Activated CD4-positive, alpha-beta memory T cell treated with anti-CD3 and anti-CD28 coated beads, Interleukin-2, amount 10 ng/mL, durations not matched to agents 7 days and 5 days (primary cell): ENCODE results near the gene PUS10. TPM values are rescaled to one million over a fixed set of nuclear protein-coding genes. Genes with fewer than 3 reads are reported as not detected.
"Not testable (repeated sequence)": the region's sequence is repeated elsewhere in the genome, so short reads cannot be mapped to it uniquely, and the experiment has no call there.

Source experiments
- CTCF ChIA-PET: fragments of 350-600 bp; sonication (Branson Sonifier 250); formaldehyde crosslinking; loops from one replicate; lab custom pipeline; 2021; ENCODE audit warnings: antibody characterized with exemption, inconsistent platforms; lab: Charles Lee
- POLR2A ChIA-PET: fragments of 350-600 bp; sonication (Branson Sonifier 250); formaldehyde crosslinking; loops from one replicate; lab custom pipeline; 2021; ENCODE audit warnings: antibody characterized with exemption; lab: Charles Lee
- DNase-seq: peaks from one replicate; pipeline ENCODE4 v3.0.0-alpha.2; 2020
- H3K27ac Mint-ChIP-seq: one replicate; pipeline ENCODE4 v1.8.0; 2021; ENCODE audit warnings: mild to moderate bottlenecking, mixed read lengths
- H3K27me3 Mint-ChIP-seq: one replicate; pipeline ENCODE4 v1.8.0; 2021; ENCODE audit warnings: mixed read lengths
- H3K36me3 Mint-ChIP-seq: one replicate; pipeline ENCODE4 v1.8.0; 2021; ENCODE audit warnings: low read depth, mixed read lengths
- H3K4me1 Mint-ChIP-seq: one replicate; pipeline ENCODE4 v1.8.0; 2021; ENCODE audit warnings: mixed read lengths
- H3K4me3 Mint-ChIP-seq: one replicate; pipeline ENCODE4 v1.8.0; 2021; ENCODE audit warnings: mild to moderate bottlenecking, mixed read lengths
- H3K9me3 Mint-ChIP-seq: one replicate; pipeline ENCODE4 v1.8.0; 2021; ENCODE audit warnings: mixed read lengths
- total RNA-seq, 2 experiments: library from RNA; stranded (reverse); gene quantifications; one replicate each; pipeline ENCODE4 v1.2.3, GENCODE V29; 2021

Gene PUS10, protein sequence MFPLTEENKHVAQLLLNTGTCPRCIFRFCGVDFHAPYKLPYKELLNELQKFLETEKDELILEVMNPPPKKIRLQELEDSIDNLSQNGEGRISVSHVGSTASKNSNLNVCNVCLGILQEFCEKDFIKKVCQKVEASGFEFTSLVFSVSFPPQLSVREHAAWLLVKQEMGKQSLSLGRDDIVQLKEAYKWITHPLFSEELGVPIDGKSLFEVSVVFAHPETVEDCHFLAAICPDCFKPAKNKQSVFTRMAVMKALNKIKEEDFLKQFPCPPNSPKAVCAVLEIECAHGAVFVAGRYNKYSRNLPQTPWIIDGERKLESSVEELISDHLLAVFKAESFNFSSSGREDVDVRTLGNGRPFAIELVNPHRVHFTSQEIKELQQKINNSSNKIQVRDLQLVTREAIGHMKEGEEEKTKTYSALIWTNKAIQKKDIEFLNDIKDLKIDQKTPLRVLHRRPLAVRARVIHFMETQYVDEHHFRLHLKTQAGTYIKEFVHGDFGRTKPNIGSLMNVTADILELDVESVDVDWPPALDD
- 1 to 10 TPM; 7.3 to 7.5 TPM for total RNA-seq

DNA sequence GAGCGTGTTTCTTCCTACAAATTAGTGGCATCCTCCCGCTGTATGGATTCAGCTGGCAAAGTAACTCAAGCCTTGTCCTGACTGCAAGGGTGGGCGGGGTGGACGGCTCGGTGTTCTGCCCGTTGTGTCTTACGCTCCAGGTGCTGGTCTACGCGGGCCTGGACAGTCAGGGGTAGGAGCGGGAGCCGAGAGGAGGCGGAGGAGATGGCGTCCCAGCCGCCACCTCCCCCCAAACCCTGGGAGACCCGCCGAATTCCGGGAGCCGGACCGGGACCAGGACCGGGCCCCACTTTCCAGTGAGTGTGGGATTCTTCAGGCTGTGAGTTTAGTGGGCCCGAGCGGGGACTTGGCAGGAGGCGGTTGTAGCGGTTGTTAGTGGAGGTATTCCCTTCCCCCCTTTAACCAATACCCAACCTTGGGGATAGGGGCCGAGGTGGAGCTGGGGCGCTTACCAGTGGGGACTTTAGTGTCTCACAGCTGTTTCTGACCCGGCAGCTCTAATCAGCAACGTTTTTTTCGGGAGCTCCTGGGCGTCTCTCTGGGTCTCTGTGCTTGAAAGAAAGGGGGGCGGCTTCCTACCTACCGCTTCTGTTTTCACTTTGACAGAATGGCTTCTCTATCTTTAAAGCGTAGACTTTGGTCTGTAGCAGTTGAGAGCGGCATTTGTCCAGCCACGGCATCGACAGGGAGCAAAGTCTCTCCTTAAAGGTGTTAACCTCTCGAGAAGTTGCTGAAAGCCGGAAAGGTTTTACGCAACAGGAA lies at the start of gene PUS10, which contains the start of gene PEX13:
PUS10 (minus strand) TSS at position 700 of the 762 bp plus-strand sequence. CDS start 6,365 bp downstream, outside the sequence.
PEX13 (plus strand) TSS at position 165 of the 762 bp plus-strand sequence; CDS start at position 205, 40 bp downstream.
- CTCF ChIA-PET: interaction anchor here (0.9 to 2.3 kb wide), 2 partner anchors 25 to 222 kb away, joined by 3 to 6 read pairs; no protein-coding TSS in a partner anchor
- no peaks in the 10 kb centered on the region for H3K9me3 Mint-ChIP-seq
- H3K4me1 Mint-ChIP-seq: peaks cover 46% of the 10 kb centered on the region
- POLR2A ChIA-PET: interaction anchor here (0.7 to 3.0 kb wide), 10 partner anchors 11 to 521 kb away, joined by 3 to 30 read pairs (median 6); partner anchors contain the start of genes PAPOLG, REL, SANBR and XPO1
- peak; percentile 73 for DNase-seq
- no peaks in the 10 kb centered on the region for H3K27me3 Mint-ChIP-seq
- peak within 1 kb of the TSS; percentile 89 for H3K27ac Mint-ChIP-seq
- peak within 1 kb of the TSS; percentile 96 for H3K4me3 Mint-ChIP-seq
- H3K36me3 Mint-ChIP-seq: peaks cover 24% of the 10 kb centered on the region

DNA sequence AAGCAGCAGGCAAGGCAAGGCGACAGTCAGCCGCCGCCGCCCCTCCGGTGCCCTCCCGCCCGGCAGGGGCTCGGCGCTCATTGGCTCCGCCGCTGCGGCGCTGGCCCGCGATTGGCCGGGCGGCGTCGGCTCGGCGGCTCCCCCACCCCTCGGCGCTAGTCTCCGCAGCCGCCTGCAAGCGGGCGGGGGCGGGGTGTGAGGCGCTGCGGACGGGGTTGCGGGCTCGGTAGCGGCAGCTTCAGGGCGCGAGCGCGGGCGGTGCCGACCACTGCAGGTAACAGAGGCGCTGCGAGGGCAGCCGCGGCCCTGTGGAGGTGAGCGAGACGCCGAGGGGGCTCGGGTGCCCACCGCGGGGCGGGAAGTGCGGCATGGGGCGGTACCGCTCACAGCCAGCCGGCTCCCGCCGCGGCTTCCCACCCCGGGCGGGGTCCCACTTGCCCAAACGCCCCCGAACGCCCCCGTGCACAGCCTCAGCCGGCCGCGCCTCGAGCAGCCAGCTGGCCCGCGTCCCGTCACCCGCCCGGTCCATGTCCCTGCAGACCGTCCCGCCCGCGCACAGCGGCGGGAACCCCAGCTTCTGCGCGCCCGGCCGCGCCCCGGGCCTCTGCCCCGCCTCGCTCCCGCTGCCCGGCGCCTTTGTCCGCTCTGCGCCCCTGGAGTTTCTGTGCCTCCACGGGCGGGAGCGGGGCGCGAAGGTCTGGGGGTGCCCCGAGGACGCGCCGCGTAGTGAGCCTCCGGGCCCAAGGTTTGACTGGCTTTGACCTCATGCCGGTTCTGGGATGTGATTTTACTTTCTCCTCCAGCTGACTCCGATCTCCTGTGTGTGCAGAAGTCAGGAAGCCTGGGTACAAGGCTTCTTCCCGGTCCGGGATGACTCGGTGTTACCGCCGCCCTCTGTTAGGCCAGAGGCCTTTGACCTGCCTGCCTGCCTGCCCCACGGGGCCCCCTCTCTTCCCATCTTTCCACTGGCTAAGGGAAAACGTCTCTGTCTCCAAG lies 48.0 kb upstream of the PUS10 start, which contains the start of gene SANBR:
SANBR (plus strand) TSS at position 158 of the 996 bp plus-strand sequence. CDS start 4,480 bp downstream, outside the sequence.
- H3K27ac Mint-ChIP-seq: peak within 1 kb of the TSS; percentile 77

DNA sequence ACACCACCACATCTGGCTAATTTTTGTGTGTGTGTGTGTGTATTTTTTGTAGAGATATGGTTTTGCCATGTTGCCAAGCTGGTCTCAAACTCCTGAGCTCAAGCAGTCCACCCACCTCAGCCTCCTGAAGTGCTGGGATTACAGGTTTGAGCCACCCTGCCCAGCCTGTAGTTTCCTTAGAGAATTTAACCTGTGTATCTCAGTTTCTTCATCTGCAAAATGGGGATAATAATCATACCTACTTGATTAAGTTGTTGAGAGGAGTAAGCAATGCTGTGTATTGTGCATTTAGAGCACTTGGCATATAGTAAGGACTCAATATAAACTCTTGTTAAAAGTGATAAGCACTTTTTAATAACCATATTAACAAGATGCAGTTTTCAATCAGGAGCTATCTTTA lies 41.3 kb upstream of the PUS10 start:
- peaks cover 1% of the 10 kb centered on the region for H3K4me1 Mint-ChIP-seq
- DNase-seq: no peak
- no peak overlapping the region for H3K27ac Mint-ChIP-seq
- ChIA-PET POLR2A (interaction anchor here (1.3 kb wide), 1 partner anchor 9 kb away, joined by 3 read pairs; no protein-coding TSS in a partner anchor), CTCF (no interaction called here)
- no peaks in the 10 kb centered on the region for H3K27me3 Mint-ChIP-seq
- peaks cover 16% of the 10 kb centered on the region for H3K36me3 Mint-ChIP-seq
- no peaks in the 10 kb centered on the region for H3K9me3 Mint-ChIP-seq
- no peak overlapping the region for H3K4me3 Mint-ChIP-seq

More for the DNA sequence above, 48.0 kb upstream of the PUS10 start, which contains the start of gene SANBR:
- ChIA-PET CTCF (interaction anchor here (1.2 kb wide), 1 partner anchor 14 kb away, joined by 3 read pairs; no protein-coding TSS in a partner anchor), POLR2A (interaction anchor here (1.0 to 3.8 kb wide), 6 partner anchors 49 to 473 kb away, joined by 3 to 26 read pairs (median 5); partner anchors contain the start of genes PEX13 and XPO1)
- Mint-ChIP-seq H3K36me3 (peaks cover 3% of the 10 kb centered on the region), H3K4me1 (peaks cover 21% of the 10 kb centered on the region), H3K27me3 (no peaks in the 10 kb centered on the region), H3K4me3 (peak within 1 kb of the TSS; percentile 93), H3K9me3 (no peaks in the 10 kb centered on the region)
- DNase-seq: peak; percentile 88

DNA sequence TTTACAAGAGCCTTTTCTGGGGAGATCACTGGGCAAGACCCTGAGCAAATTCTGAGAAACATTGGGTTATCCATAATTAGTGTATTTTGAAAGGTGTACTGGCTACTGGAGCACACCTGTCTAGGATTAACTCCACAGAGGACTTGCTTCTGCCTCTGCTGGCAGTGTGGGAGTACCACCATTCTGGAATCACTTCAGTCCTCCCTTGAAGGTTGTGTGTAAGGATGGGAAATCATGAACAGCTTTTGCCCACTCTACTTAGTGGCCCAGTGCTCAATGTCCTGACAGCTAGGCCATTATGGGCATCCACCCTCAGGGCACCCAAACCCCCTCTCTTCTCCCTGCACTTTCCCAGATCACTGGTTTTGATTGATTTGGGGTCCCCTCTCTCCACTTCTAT lies 39.5 kb upstream of the PUS10 start:
- DNase-seq: no peak

DNA sequence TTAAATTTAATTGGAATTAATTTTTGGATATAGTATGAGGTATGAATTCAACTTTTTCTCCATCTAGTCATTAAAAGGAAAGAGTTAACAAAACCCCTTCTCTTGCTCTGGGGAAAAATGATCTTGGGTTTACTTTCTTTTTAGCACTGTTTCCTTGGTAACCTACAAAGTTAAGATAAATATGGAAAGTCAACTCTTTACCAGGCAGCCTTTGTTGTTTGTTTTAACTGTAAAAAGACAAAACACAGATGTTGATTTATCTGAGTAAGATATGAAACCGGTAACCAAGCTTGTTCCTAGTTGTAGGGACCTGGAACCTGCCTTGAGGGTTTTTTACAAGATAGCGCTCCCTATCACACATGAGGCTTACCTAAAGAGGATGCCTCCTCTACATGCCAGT lies 37.5 kb upstream of the PUS10 start:
- no peaks in the 10 kb centered on the region for H3K4me1 Mint-ChIP-seq
- no peaks in the 10 kb centered on the region for H3K9me3 Mint-ChIP-seq
- ChIA-PET CTCF (no interaction called here), POLR2A (no interaction called here)
- H3K27me3 Mint-ChIP-seq: no peaks in the 10 kb centered on the region
- peaks cover 16% of the 10 kb centered on the region for H3K36me3 Mint-ChIP-seq
- DNase-seq: no peak
- no peak overlapping the region for H3K27ac Mint-ChIP-seq
- no peak overlapping the region for H3K4me3 Mint-ChIP-seq

More for the DNA sequence above, 39.5 kb upstream of the PUS10 start:
- Mint-ChIP-seq H3K4me1 (no peaks in the 10 kb centered on the region), H3K27me3 (no peaks in the 10 kb centered on the region), H3K27ac (no peak overlapping the region), H3K9me3 (no peaks in the 10 kb centered on the region), H3K36me3 (peaks cover 16% of the 10 kb centered on the region), H3K4me3 (no peak overlapping the region)
- ChIA-PET POLR2A (interaction anchor here (0.6 kb wide), 1 partner anchor 28 kb away, joined by 3 read pairs; no protein-coding TSS in a partner anchor), CTCF (no interaction called here)

DNA sequence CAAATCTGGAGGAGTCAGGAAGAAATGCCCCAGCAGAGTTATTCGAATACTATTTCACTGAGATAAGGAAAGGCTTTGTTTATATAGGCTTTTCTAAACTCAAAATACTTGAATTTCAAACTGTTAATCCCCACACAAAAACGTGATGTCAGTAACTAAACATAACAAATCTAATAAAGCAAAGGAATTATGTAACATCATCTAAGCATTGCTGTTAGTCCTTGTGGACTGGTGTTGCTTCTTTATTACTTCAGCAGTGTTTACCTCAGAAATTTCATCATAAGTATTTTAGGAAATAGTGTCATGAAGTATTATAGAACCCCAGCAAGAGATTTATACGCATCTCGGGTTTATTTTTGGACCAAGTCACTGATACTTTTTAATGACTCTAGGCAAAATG lies 27.9 kb upstream of the PUS10 start:
- H3K4me3 Mint-ChIP-seq: no peak overlapping the region

DNA sequence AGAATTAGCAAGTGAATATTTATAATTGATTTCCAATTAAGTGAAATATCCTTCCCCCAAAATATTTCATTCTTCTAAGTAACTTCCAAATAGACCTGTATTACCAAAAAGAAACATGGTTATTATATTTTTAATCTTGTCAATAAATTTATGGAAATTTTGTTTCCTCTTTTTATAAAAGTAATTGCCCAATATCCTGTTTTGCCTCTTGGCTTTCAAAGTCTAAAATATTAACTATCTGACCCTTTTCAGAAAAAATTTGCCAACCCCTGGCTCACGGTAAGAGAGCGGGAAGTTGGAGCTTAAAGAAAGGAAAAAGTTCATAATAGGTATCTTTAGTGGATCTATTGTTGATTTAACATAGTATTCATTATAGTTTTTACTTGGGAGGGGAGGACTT lies 27.2 kb upstream of the PUS10 start:
- H3K27me3 Mint-ChIP-seq: no peaks in the 10 kb centered on the region
- ChIA-PET CTCF (no interaction called here), POLR2A (no interaction called here)
- no peak overlapping the region for H3K4me3 Mint-ChIP-seq
- H3K9me3 Mint-ChIP-seq: no peaks in the 10 kb centered on the region
- peaks cover 25% of the 10 kb centered on the region for H3K4me1 Mint-ChIP-seq
- peaks cover 45% of the 10 kb centered on the region for H3K36me3 Mint-ChIP-seq
- no peak overlapping the region for H3K27ac Mint-ChIP-seq
- no peak for DNase-seq

More for the DNA sequence above, 27.9 kb upstream of the PUS10 start:
- Mint-ChIP-seq H3K9me3 (no peaks in the 10 kb centered on the region), H3K27ac (no peak overlapping the region), H3K27me3 (no peaks in the 10 kb centered on the region), H3K4me1 (peaks cover 25% of the 10 kb centered on the region), H3K36me3 (peaks cover 43% of the 10 kb centered on the region)
- POLR2A ChIA-PET: no interaction called here
- CTCF ChIA-PET: no interaction called here
- DNase-seq: no peak

DNA sequence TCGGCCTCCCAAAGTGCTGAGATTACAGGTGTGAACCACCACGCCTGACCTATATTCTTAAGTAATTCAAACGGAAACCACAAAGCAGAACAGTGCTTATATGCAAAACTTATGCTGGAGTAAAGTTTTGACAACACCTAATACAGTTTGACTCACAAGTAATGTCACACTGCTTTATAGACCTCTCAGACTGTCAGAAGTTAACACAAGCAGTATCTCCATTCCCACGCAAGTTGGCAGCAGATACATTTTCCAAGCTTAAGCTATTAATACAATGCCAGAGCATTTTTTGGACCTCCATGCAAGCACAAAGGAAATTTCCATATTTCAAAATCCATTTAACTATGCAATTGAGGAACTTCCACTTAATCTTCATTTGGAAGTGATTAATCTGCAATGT lies 26.6 kb upstream of the PUS10 start:
- no peak overlapping the region for H3K4me3 Mint-ChIP-seq
- no peaks in the 10 kb centered on the region for H3K9me3 Mint-ChIP-seq
- ChIA-PET CTCF (no interaction called here), POLR2A (no interaction called here)
- peaks cover 46% of the 10 kb centered on the region for H3K36me3 Mint-ChIP-seq
- no peak overlapping the region for H3K27ac Mint-ChIP-seq
- no peaks in the 10 kb centered on the region for H3K27me3 Mint-ChIP-seq
- DNase-seq: no peak
- H3K4me1 Mint-ChIP-seq: peaks cover 25% of the 10 kb centered on the region

DNA sequence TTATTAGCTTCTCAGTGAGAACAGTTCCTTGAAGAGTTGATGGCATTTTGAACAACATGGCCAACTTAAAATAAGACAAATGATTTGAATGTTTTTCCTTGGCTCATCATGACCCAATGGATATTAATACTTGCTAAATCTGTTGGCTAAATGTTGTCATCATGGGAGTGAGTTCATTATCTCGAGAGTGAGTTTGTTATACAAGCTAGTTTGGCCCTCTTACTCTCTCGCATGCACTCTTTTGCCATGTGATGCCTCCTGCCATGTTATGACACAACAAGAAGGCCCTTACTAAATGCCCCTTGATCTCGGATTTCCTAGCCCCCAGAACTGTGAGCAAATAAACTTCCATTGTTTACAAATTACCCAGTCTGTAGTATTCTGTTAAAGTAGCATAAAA lies 24.8 kb upstream of the PUS10 start:
- Mint-ChIP-seq H3K36me3 (peaks cover 43% of the 10 kb centered on the region), H3K27ac (no peak overlapping the region), H3K27me3 (no peaks in the 10 kb centered on the region), H3K4me1 (peaks cover 25% of the 10 kb centered on the region), H3K9me3 (peaks cover 5% of the 10 kb centered on the region), H3K4me3 (no peak overlapping the region)
- ChIA-PET CTCF (no interaction called here), POLR2A (no interaction called here)
- no peak for DNase-seq

DNA sequence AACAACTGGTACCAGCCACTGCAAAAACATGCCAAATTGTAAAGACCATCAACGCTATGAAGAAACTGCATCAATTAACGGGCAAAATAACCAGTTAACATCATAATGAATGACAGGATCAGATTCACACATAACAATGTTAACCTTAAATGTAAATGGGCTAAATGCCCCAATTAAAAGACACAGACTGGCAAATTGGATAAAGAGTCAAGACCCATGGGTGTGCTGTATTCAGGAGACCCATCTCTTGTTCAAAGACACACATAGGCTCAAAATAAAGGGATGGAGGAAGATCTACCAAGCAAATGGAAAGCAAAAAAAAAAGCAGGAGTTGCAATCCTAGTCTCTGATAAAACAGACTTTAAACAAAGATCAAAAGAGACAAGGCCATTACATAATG lies 18.6 kb upstream of the PUS10 start:
- H3K4me3 Mint-ChIP-seq, CTCF ChIA-PET, H3K4me1 Mint-ChIP-seq, H3K27me3 Mint-ChIP-seq, DNase-seq, POLR2A ChIA-PET, H3K27ac Mint-ChIP-seq: not testable (repeated sequence)
- peaks cover 18% of the 10 kb centered on the region for H3K9me3 Mint-ChIP-seq
- peaks cover 69% of the 10 kb centered on the region for H3K36me3 Mint-ChIP-seq

DNA sequence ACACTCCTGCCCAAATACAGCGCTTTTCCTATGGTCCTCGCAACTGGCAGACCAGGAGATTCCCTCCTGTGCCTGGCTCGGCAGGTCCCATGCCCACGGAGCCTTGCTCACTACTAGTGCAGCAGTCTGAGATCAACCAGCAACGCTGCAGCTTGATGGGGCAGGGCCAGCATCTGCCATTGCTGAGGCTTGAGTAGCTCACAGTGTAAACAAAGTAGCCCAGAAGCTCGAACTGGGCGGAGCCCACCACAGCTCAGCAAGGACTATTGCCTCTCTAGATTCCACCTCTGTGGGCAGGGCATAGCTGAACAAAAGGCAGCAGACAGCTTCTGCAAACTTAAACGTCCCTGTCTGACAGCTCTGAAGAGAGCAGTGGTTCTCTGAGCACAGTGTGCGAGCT lies 16.5 kb upstream of the PUS10 start:
- CTCF ChIA-PET, H3K27ac Mint-ChIP-seq, POLR2A ChIA-PET, DNase-seq, H3K4me3 Mint-ChIP-seq, H3K27me3 Mint-ChIP-seq, H3K4me1 Mint-ChIP-seq: not testable (repeated sequence)
- peaks cover 18% of the 10 kb centered on the region for H3K9me3 Mint-ChIP-seq
- peaks cover 66% of the 10 kb centered on the region for H3K36me3 Mint-ChIP-seq
